ENCODE measurements around the gene CMTM5. TPM values are rescaled to one million over a fixed set of nuclear protein-coding genes. Genes with fewer than 3 reads are reported as not detected.

CMTM5 gene
- total RNA-seq, 1 experiment from 2014 or later: not detected

- DNase-seq (ENCODE audit: low spot score): no peak
These were observed 18.8 kb upstream of the CMTM5 start for GRCh38 chr14:23358042-23358441.

DNA sequence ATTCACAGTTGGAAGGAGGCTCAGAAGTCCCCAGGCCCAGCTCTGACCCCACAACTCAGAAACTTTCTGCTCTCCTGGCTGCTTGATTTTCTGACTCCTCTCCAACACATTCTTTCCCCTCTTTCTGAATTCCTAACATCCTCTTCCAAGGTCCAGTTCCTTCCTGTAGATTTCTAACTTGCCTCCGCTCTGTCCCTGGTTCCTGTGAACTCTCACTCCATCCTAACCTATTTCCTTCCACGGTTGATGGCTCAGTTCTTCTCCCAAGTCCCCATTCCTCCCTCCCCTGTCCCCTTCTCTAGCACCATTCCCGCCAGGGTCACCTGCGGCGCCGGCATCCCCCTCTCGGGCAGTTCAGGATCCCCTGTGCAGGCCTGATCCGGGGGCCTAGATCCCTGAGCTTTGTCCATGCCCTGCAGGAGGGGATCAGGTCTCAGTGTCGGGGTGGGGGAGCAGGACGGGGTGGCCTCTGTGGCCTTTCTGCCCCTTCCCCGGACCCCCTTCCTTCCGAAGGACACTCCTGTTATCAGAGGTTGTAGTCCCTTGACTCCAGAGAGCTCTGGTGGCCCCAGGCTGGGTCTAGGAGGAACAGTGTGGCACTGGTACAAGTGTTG is 18.2 kb upstream of the CMTM5 start:
- no peak for DNase-seq (ENCODE audit: low spot score)

DNA sequence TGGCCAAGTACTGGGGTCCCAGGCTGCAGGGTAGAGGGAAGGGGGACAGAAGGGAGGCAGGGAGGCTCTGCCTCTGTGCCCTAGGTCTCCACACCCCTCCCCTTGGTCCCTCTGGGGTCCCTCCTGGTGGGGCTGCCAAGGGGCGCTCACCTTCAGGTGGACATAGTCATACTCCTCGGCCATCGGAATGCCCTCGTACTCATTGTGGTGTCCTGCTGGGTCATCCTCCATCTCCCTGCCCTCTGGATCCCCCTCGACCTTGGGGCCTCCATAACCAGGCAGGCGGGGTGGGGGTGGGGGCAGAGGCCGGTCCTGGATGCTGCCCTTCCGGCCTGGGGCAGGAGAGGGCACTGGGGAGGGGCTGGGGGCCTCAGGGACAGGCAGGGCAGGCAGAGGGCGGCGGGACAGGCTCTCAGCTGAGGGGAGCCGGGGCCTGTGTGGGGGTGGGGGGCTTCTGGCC is 17.6 kb upstream of the CMTM5 start:
- no peak for DNase-seq (ENCODE audit: low spot score)

DNA sequence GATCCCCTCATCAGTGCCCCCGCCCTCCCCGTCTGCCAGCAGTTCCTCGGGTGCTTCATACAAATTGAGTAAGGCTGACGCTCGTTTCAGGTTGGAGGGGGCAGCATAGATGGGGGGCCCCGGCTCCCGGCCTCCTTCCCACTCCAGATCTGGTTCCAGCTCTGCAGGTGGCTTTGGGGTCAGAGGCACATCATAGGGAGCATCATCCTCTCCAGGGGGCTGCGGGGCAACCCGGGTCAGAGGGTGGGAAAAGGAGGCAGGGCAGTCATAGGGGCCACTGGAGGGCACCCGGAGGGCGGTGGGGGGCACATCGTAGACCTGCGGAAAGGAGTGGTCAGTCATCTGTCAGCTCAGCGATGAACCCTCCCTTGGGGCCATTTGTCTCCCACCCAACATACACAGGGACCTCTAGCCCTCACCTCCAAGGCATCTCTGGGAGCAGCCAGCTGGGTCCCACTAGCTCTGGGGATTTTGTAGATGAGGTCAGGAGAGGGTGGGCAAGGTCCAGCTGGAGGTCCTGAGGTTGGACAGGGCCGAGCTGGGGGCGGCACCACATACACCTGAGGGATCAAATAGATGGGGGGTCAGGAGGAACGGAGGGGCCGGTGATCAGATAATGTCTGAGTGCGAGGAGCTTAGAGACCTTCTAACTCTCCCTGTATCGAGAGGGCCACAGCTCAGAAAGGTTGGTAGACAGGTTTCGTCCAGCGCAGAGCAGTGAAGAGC is 17.0 kb upstream of the CMTM5 start:
- no peak for DNase-seq (ENCODE audit: low spot score)

DNA sequence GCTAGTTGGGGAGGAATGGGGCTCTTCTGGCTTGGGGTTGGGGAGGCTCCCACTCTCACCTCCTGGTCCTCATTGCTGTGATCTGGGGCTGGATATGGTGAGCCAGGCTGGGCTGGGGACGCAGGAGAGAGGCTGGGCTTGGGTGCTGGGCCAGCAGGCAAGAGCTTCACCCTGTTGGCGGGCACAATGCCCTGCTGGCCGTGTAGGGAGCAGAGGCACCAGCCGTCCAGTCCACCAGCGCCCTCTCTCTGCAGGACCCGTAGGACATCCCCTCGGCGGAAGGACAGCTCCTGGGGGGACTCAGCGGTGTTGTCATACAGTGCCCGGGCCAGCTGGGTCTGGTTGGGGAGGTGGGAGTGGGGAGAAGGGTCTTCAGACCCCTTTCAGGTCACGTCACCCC is 16.4 kb upstream of the CMTM5 start:
- no peak for DNase-seq (ENCODE audit: low spot score)

DNA sequence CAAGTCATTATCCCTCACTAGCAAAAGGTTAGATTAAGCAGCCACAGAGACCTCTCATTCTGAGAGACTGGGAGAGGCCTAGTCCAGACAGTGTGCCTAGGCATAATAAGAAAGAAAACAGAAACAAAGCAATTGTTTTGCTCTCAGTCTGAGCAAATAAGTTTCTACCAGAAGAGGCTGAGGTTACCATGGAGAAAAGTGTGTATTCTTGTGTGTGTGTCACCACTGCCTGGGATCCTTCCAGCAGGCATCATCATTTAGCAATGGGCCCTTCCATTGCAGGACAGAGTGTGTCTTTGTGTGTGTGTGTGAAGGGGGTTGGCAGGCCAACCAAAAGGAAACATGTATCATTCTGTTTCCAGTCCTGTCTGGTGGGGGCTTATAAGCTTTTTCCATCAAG is 15.5 kb upstream of the CMTM5 start:
- no peak for DNase-seq (ENCODE audit: low spot score)

DNA sequence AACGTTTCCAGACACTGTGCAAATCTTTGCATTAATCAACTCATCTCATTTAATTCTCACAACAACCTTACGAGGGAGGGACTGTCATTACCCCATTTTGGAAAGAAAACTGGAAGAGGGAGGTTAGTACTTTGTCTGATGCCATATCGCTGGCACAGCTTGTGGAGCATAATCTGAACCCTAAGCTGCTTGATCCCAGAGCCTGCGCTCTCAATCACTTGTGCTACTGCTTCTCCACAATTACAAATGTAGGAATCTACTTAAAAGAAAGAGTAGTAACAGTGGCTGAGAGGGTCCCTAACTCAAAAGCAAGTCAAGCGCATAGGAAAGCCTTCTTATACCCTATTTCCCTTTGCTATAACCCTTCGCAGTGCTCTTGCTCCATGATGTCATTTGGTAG is 15.1 kb upstream of the CMTM5 start:
- DNase-seq (ENCODE audit: low spot score): no peak

- no peak for DNase-seq (ENCODE audit: low spot score)
These were observed 14.6 kb upstream of the CMTM5 start for GRCh38 chr14:23362200-23362599.

DNA sequence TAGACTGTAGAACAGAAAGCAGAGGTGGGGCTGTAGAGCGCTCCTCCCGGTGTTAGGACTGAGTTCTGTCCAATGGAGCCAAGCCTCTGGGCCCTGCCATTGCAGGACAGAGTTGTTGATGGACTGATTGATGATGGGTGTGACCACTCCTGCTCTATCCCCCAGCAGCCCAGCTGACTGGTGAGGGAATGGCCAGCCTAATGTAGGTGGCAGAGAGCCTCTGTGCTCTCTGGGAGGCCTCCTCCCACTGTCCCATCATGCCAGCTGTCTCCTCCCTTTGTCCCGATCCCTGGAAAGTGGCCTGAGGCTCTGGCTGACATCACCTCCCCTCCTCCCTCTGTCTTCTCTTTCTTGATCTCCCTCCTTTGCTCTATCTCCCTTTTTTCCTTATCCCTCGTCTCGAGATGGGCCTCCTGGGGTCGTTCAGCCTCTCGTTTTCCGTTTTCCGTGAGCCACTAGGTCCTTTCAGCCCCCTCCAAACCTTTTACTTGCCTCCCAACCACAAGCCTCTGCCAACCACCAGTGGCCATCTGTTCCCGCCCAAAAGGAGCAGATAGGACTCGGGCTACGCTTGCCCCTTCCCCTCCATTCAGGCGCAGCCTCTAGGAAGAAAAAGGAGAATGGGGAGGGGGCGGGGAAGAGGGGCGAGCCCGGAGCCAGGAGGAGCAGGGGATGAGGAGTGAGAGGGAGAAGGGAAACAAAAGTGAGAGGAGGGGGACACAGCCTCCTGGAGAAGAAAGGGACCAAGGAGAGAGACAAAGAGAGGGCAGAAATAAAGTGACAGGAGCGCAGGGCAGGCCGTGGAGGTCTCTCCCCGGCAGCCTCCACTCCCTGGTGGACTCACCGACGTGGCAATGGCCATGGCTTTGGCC is 12.4 kb upstream of the CMTM5 start:
- DNase-seq (ENCODE audit: low spot score): no peak

DNA sequence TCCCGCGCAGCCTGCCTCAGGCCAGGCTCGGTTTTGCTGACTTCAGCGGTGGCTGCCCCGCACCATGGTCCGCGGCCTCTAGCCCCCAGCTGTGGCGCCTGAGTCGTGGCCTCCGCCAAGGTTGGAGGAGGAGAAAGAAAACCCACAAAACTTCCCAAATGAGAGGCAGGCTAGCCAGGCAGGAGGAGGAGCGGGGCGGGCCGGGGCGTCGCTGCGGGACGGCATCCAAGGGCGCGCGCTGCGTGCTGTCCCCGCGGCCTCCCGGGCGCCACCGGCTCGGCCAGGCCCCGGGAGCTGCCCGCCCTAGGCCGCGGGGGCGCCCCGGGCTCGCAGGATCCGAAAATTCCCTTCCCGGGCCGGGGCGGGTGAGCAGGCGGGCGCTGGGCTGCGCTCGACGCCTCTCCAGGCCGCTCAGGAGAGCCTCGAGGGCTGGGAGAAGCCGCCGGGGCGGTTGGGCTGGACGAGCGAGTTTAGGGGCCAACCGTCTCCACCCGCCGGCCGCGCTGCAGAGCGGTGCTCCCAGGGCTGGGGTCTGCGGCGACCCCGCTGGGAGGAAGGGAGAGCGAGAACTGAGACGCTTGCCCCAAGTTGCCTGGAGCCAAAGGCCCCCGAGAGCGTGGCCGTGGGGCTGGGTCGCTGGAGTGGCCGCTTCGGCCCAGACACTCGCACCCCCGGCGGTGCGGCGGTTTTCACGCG is 11.7 kb upstream of the CMTM5 start, which contains the start of gene EFS:
EFS (minus strand) TSS at position 137 of the 696 bp plus-strand sequence. CDS start 147 bp downstream, outside the sequence.
- no peak for DNase-seq (ENCODE audit: low spot score)

GRCh38 chr14:23365732-23366425 is 11.0 kb upstream of the CMTM5 start:
- DNase-seq (ENCODE audit: low spot score): no peak

DNA sequence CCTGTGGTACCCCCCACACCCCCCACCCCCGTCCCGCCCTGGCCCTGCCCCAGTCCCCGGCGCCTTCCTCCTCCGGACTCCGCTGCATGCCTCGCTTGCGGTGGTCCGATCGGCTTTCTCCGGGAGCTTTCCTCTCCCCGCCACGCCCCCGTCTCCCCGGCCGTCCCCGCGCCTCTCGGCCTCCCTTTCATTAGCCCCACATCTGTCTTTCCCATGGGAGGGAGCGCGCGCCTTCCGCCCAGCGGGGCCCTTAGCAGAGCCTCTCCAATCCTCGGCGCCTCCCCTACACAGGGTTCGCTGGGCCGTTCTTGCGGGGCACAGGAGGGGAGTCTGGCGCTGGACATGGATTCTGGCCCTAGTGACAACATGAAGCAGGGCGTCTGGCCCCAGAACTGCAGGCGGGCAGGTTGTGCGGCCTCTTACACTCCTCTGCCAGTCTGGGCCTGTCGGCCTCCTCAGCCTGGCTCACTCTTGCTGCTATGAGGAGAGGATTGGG is 10.4 kb upstream of the CMTM5 start:
- no peak for DNase-seq (ENCODE audit: low spot score)

DNA sequence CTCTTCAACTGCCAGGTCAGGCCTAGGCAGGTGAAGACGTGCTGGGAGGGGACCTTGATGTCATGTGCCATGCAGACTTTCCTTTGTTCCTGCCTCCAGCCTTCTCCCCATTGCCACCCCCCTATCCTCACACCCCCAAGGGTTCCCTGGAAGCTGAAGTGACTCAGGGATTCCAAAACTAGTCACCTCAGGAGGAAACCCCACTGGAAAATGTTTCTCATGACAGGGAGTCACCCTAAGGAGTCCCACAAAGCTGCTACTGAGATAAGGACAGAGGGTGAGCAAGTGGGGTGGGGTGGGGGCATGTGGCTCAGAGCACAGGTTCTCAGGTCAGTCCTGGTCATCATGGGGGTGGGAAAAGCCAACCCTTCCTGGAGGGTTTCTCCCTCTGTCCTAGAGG is 6.6 kb upstream of the CMTM5 start:
- no peak for DNase-seq (ENCODE audit: low spot score)

GRCh38 chr14:23371865-23372264 is 5.0 kb upstream of the CMTM5 start:
- DNase-seq (ENCODE audit: low spot score): no peak

DNA sequence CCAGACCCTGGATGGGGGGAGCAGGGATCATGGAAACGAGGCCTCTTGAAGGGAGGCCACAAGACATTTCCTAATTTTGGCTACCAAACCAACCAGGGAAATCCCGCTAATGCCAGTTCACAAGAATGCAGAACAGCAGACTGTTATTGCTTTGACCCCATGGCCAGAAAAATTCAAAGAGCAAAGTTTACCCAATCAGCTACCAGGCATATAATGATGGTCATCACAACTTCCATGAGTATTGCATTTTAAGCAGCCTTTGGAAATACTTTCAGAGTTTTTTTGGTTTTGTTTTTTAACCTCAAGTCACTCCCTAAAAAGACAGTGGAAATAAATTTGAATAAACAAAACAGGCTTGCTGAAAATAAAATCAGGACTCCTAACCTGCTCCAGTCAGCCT is 4.3 kb upstream of the CMTM5 start, which contains the start of gene IL25:
IL25 (plus strand) TSS at position 301 of the 400 bp plus-strand sequence.
- no peak for DNase-seq (ENCODE audit: low spot score)

- DNase-seq (ENCODE audit: low spot score): no peak
These were observed 3.8 kb upstream of the CMTM5 start for GRCh38 chr14:23373041-23373440.

DNA sequence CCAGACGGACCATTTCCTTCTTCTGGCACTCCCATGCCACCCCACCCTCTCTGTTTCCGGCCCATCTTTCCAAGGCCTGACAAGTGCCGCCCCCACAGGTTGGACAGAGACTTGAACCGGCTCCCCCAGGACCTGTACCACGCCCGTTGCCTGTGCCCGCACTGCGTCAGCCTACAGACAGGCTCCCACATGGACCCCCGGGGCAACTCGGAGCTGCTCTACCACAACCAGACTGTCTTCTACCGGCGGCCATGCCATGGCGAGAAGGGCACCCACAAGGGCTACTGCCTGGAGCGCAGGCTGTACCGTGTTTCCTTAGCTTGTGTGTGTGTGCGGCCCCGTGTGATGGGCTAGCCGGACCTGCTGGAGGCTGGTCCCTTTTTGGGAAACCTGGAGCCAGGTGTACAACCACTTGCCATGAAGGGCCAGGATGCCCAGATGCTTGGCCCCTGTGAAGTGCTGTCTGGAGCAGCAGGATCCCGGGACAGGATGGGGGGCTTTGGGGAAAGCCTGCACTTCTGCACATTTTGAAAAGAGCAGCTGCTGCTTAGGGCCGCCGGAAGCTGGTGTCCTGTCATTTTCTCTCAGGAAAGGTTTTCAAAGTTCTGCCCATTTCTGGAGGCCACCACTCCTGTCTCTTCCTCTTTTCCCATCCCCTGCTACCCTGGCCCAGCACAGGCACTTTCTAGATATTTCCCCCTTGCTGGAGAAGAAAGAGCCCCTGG is 1.2 kb upstream of the CMTM5 start:
- DNase-seq (ENCODE audit: low spot score): no peak

- DNase-seq (ENCODE audit: low spot score): no peak
These were observed 328 bp downstream of the CMTM5 start for GRCh38 chr14:23377198-23377550.

- no peak for DNase-seq (ENCODE audit: low spot score)
These were observed 1.0 kb downstream of the CMTM5 start for GRCh38 chr14:23377573-23378563.

Data from H4 (cell line).